Stimulated activated CD4-positive, alpha-beta T cell treated with anti-CD3 and anti-CD28 coated beads, TNF-alpha, amount 100 ng/mL, for 1 hour (primary cell): ENCODE measurements around the gene FAT2.
"Not testable (repeated sequence)": the region's sequence is repeated elsewhere in the genome, so short reads cannot be mapped to it uniquely, and the experiment has no call there.

ENCODE experiments used
- DNase-seq, 3 donors: peaks; one replicate each; pipeline ENCODE4 v3.0.0-alpha.2; 2020; ENCODE audit warnings: low read depth in 3 of 3, low spot score in 1 of 3

The FAT2 gene

DNA sequence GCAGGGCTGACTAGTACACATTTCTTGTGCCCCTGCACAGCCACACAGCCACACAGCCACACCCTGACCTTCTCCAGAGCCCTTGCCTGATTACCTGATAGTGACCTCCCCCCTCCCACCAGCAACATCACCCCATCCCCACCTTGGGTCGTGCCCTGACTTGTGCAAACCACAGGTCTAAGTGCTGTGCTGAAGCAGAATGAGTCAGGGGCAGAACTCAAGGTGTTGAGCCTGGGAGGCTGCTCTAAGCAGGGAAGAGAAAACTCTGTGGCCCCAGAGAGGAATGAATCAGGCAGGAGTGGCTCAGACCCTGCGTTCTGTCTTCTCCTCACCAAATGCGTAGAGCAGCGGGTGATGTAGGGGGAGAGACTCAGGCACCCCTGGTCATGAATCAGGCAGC, 24.3 kb upstream of the FAT2 start:
- DNase-seq: no peak

DNA sequence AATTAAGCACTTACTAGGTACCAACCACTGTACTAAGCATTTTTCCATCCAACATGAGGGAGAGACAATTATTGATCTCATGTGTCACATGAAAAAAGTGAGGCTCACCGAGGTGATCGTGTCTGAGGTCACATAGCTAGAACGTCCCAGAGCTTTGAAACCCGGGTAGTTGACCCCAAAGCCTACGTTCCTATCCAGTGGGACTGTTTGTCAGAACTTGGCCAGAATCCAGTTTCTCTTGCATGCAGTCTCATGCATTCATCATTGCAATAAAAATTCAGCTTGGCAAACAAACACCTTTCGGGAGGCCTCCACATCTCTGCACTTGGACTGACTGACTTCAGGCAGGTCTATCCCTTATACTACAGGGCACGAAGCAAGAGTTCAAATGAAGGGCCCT, 23.4 kb upstream of the FAT2 start:
- DNase-seq: no peak

GRCh38 chr5:151612689-151613427, 21.7 kb upstream of the FAT2 start:
- peak in 1 of 3 donors; percentile 12 for DNase-seq

- no peak for DNase-seq
These were observed 20.1 kb upstream of the FAT2 start for GRCh38 chr5:151611127-151611775.

DNA sequence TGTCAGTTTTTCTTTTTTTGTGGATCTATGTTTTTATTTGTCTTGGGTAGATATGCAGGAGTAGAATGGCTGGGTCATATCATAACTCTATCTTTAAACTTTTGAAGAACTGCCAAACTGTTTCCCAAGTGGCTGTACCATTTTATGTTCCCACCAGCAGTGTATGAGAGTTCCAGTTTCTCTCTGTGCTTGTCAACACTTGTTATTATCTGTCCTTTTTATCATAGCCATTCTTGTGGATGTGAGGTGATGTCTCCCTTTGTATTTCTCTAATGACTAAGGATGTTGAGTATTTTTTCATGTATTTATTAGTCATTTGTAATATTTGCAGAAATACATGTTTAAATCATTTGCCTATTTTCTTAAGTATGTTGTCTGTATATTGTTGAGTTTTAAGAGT, 17.4 kb upstream of the FAT2 start:
- DNase-seq: no peak

DNA sequence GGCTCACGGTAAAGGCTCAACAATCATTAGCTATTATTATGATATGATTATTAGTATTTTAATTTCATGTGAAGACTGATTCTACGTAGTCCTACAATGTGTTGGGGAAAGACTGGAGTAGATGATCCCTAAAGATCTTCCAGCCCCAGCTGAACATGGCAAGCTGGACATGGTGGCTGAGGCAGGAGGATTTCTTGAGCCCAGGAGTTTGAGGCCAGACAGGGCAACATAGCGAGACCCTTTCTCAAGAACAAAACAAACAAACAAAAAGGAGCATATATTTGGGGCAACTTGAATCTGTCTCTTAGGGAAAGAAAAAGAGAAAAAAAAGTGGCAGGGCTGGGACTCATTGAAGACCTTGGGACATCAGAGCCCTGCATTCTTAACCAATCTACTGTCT, 16.2 kb upstream of the FAT2 start:
- DNase-seq: no peak

DNA sequence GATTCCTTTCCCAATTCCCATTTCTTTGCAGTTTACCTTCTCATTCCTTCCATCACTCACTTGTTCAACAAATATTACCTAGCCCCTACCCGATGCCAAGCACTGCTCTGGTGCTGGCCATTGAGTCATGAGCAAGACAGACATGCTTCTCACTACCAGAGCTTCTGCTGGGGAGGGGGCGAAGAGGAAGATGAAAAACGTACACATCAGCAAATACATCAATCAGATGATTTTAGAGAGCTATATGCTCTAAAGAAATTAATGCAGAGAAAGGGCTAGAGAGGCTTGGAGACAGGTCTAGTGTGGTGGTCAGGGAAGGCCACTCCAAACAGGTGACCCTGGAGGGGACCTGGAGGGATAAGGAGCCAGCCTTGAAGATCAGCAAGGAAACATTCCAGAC, 14.4 kb upstream of the FAT2 start:
- DNase-seq: no peak

DNA sequence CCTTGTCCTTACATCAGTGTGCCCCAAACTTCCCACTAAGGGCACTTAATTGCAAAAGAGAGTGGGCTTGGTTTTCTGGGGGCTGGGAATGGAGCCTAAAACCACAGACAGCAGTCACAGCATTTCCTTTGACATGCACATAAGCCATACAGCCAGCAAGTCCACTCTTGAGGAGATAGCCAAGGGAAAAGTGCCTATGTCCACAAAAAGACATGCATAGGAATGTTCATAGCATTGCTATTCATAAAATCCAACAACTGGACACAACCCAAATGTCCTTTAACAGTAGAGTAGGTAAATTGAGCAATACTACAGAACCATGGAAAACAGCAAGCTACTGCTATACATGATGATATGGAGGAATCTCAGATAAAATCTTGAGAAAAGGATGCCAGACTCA, 11.7 kb upstream of the FAT2 start:
- DNase-seq: no peak

GRCh38 chr5:151601391-151601790, 10.3 kb upstream of the FAT2 start:
- DNase-seq: no peak

DNA sequence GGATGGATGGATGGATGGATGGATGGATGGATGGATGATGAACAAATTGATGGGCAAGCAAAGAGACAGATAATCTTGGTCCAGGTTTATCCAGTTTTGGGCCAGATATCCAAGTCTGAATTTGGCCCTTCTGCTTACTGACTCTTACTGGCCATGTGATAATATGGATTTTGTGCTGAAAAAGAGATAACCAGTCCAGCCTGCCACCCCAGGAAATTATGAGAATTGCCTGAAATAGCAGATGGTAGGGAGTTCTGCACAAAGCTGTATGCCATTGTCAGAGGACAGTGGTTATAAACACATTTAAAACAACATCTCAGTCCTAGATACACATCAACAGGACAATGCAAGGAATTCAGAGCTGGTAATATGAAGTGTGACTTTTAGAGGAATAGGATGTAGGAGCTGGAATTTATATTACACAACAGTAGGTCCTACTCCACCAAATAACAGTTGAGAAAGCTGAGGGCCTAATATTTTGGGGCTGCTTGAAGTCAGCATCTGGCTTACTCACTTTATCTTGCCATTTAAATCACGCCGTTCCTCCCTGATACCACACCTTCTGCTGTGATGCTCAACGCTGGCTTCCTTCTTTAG, 9.0 kb upstream of the FAT2 start:
- DNase-seq: no peak

GRCh38 chr5:151598984-151599383, 7.9 kb upstream of the FAT2 start:
- DNase-seq: no peak

DNA sequence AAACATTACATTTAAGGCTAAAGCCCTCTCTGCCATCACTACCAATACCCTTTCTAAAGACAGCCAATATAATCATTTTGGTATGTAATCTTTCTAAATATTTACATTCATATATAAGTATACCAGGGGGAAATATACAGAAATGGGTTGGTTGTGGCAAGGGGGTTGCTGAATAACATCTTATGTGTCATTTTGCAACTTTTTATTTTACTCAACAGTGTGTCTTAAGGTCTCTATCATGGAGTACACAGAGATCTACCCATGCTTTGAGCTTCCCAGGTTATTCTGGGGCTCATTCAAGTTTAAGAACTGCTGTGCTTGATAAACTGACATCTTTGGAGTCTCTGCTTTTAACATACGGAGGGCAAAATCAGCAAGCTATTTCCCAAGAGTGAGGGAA, 7.4 kb upstream of the FAT2 start:
- no peak for DNase-seq

GRCh38 chr5:151597749-151598148, 6.6 kb upstream of the FAT2 start:
- DNase-seq: no peak

DNA sequence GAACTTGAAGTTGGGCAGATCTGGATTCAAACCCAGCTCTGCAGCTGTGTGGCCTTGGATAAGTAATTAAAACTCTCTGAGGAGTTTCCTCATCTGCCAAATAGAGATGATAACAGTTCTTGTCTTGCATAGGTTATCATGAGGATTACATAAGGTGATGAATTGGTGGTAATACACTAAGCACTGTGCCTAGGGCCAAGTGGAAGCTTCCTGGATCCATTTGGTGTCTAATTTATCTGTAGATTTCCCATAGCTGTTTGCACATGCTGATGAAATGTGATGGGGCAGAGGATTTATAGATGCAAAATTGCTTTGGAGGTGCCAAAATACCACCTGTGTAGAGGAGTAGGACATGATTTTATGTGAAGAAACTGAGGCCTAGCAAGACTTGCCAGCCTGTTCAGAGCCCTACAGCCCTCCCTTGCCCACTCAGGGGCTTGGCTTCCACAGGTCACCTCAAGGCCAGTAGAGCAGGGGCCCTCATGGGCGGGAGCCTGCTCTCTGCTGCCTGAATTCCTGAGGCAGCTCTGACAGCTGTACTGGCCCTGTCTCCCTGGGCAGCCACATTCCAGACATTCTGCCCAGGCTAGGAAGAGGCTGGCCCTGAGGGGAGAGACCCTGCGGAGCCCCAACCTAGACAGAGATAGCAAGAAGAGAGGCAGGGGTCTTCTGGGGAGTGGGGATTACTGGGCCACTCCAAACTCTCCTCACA, 5.9 kb upstream of the FAT2 start:
- no peak for DNase-seq

DNA sequence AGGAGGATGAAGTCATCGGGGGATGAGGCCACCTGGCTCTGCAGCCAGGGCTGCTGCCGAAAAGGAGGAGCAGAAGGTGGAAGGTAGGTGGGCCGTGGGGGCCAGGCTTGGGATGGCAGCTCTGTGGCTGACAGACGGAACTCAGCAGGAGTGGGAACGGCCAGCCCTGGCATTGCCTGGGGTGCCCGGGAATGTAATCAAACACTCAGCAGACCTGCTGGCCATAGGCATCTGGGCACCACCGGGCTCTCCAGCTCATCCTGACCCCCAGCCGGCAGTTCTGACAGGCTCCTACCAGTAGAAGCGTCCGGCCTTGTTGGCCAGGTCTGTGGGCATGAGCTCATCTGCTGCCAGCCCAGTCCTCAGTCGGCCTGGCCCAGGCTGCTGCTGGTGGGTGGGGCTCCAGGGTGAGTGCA, 4.3 kb upstream of the FAT2 start:
- no peak for DNase-seq

DNA sequence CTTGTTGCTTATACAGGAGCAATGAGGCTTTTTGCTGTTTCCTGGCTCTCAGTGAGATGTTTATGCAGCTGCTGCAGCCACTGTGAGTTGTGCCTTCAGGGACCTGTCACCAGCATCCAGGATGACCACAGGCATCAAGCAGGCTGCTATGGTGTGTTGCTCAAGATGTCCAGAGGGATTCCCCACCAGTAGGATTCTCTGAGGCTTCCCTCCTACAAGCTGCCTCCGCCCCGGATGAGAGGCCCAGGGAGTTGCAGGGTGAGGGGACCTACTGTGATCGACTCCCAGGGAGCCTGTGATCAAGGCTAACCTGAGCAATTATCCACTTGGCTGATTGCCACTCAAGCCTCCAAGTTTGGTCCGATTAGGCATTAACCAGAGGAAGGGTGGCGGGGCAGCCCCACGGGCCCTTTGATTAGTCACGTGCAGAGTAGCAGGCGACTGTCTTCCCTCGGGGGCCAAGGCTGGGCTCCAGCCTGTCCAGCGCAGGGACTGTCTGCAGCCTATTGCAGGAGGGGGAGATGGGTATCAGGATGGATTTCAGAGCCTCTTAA, 1.8 kb upstream of the FAT2 start:
- DNase-seq: no peak

- no peak for DNase-seq
These were observed 1.1 kb downstream of the FAT2 start for GRCh38 chr5:151589878-151590570.

GRCh38 chr5:151587796-151588555, 3.2 kb downstream of the FAT2 start:
- no peak for DNase-seq

GRCh38 chr5:151585970-151586369, 5.2 kb downstream of the FAT2 start:
- DNase-seq: no peak

GRCh38 chr5:151585344-151585743, 5.8 kb downstream of the FAT2 start:
- not testable (repeated sequence) for DNase-seq
